A549 (cell line): ENCODE results near the gene ACTG1. TPM values are rescaled to one million over a fixed set of nuclear protein-coding genes. Genes with fewer than 3 reads are reported as not detected.

Experiments
- ATAC-seq, 2 experiments: fragments of 200-7000 bp in 1 of 2; fragments of >200 bp in 1 of 2; cut with Nextera tagmentation in 1 of 2; cut with Tn5 transposase in 1 of 2; 3 replicates each; pipeline versions ENCODE4 v1.8.0 to v1.9.1; 2018 to 2020; ENCODE audit warnings: mild to moderate bottlenecking in 1 of 2, moderate library complexity in 1 of 2
- CTCF ChIA-PET: fragments of 300-600 bp; sonication (Branson Sonifier 250); formaldehyde crosslinking; extraction: SDS; loops from one replicate; lab custom pipeline; 2021; ENCODE audit warnings: antibody characterized with exemption, inconsistent platforms; lab: Yijun Ruan, JAX
- POLR2A ChIA-PET: fragments of 350-600 bp; formaldehyde crosslinking; extraction: SDS; loops from one replicate; lab custom pipeline; 2021; ENCODE audit warnings: antibody characterized with exemption, inconsistent platforms; lab: Yijun Ruan, JAX
- DNase-seq, 2 experiments: peaks; one replicate each; pipeline versions ENCODE4 v3.0.0 to v3.0.0-alpha.2; 2011 to 2016; ENCODE audit warnings: low read depth in 1 of 2, low spot score in 1 of 2
- FAIRE-seq: peaks from 2 replicates; lab custom pipeline; 2011; peaks lifted over from hg19 to GRCh38; lab: Jason Lieb, UNC
- H3K27ac ChIP-seq, 2 experiments: fragments of >200 bp; sonication (Bioruptor Twin); formaldehyde crosslinking; 3 replicates each; pipeline ENCODE4 v1.5.1; 2016 to 2017
- H3K4me1 ChIP-seq: fragments of >200 bp; sonication (Bioruptor Twin); formaldehyde crosslinking; 3 replicates; pipeline ENCODE4 v1.6.1; 2016
- H3K4me2 ChIP-seq: fragments of >200 bp; sonication (Bioruptor Twin); formaldehyde crosslinking; 3 replicates; pipeline ENCODE4 v1.6.1; 2016
- H3K4me3 ChIP-seq: fragments of >200 bp; sonication (Bioruptor Twin); formaldehyde crosslinking; 3 replicates; pipeline ENCODE4 v1.5.1; 2016
- H3K9me3 ChIP-seq: fragments of >200 bp; sonication (Bioruptor Twin); formaldehyde crosslinking; 3 replicates; pipeline ENCODE4 v1.6.1; 2016
- BCL3 ChIP-seq: fragments of >200 bp; sonication (Bioruptor Twin); formaldehyde crosslinking; IDR thresholded peaks from 3 replicates; pipeline ENCODE4 v1.6.1; 2016
- CBX8 ChIP-seq: fragments of 200-600 bp; sonication (generic); IDR thresholded peaks from 2 replicates; pipeline ENCODE4 v1.6.1; 2016
- CEBPB ChIP-seq, 2 experiments: fragments of >200 bp in 1 of 2; sonication (Bioruptor Twin) in 1 of 2; formaldehyde crosslinking in 1 of 2; IDR thresholded peaks; 2 replicates each; pipeline ENCODE4 v1.6.1; 2012 to 2016
- ELK1 ChIP-seq: fragments of 150-350 bp; IDR thresholded peaks from 2 replicates; pipeline ENCODE4 v1.6.1; 2014; ENCODE audit warnings: low read depth, mild to moderate bottlenecking, low read length
- ESRRA ChIP-seq: fragments of 150-350 bp; IDR thresholded peaks from 2 replicates; pipeline ENCODE4 v1.6.1; 2014; ENCODE audit warnings: mild to moderate bottlenecking, low read length, borderline replicate concordance
- FOSB ChIP-seq: fragments of 250-450 bp; sonication (Bioruptor Pico); IDR thresholded peaks from 2 replicates; pipeline ENCODE4 v1.5.0; 2020; ENCODE audit warnings: mild to moderate bottlenecking, moderate library complexity
- FOXS1 ChIP-seq: fragments of 250-450 bp; sonication (Bioruptor Pico); IDR thresholded peaks from 2 replicates; pipeline ENCODE4 v1.5.0; 2020; ENCODE audit warnings: mild to moderate bottlenecking, moderate library complexity
- HDAC2 ChIP-seq: fragments of 200-600 bp; sonication (generic); IDR thresholded peaks from 2 replicates; pipeline ENCODE4 v1.6.1; 2016
- HEYL ChIP-seq: fragments of 250-450 bp; sonication (Bioruptor Pico); IDR thresholded peaks from 2 replicates; pipeline ENCODE4 v1.8.0; 2021; ENCODE audit warnings: mild to moderate bottlenecking, moderate library complexity
- HOXA7 ChIP-seq: fragments of 250-450 bp; sonication (Bioruptor Pico); IDR thresholded peaks from 2 replicates; pipeline ENCODE4 v1.5.0; 2020; ENCODE audit warnings: mild to moderate bottlenecking, moderate library complexity
- JUN ChIP-seq, 2 experiments: fragments of >200 bp; sonication (Bioruptor Twin); formaldehyde crosslinking; IDR thresholded peaks; 2 replicates in 1 of 2; 3 replicates in 1 of 2; pipeline ENCODE4 v1.6.1; 2016 to 2017
- KDM1A ChIP-seq: fragments of 200-600 bp; sonication (generic); IDR thresholded peaks from 2 replicates; pipeline ENCODE4 v1.6.1; 2016; ENCODE audit warnings: low read depth, mild to moderate bottlenecking
- KDM5A ChIP-seq: fragments of 200-600 bp; sonication (generic); IDR thresholded peaks from 2 replicates; pipeline ENCODE4 v1.6.1; 2016; ENCODE audit warnings: antibody characterized with exemption, mild to moderate bottlenecking
- MAFK ChIP-seq: fragments of 450-650 bp; IDR thresholded peaks from 2 replicates; pipeline ENCODE4 v1.6.1; 2014; ENCODE audit not compliant: partially characterized antibody
- MYC ChIP-seq: IDR thresholded peaks from 2 replicates; pipeline ENCODE4 v1.6.1; 2012; ENCODE audit warnings: mild to moderate bottlenecking, inconsistent platforms, low read length, improper control_type of control experiment, borderline replicate concordance
- NPAS2 ChIP-seq: fragments of 250-450 bp; sonication (Bioruptor Pico); IDR thresholded peaks from 2 replicates; pipeline ENCODE4 v1.8.0; 2022; ENCODE audit warnings: mild to moderate bottlenecking, moderate library complexity, borderline replicate concordance
- POLR2A ChIP-seq: IDR thresholded peaks from 2 replicates; pipeline ENCODE4 v1.6.1; 2012; ENCODE audit warnings: mild to moderate bottlenecking, low read length
- POLR2AphosphoS2 ChIP-seq: conservative IDR thresholded peaks from 2 replicates; pipeline ENCODE4 v1.6.1; 2012; ENCODE audit warnings: low read length, improper control_type of control experiment, inconsistent platforms
- RARB ChIP-seq: fragments of 250-450 bp; sonication (Bioruptor Pico); IDR thresholded peaks from 2 replicates; pipeline ENCODE4 v1.8.0; 2021; ENCODE audit warnings: mild to moderate bottlenecking, moderate library complexity
- RFX5 ChIP-seq: fragments of 450-650 bp; IDR thresholded peaks from 2 replicates; pipeline ENCODE4 v1.7.1; 2014; ENCODE audit warnings: antibody characterized with exemption, mild to moderate bottlenecking, moderate library complexity
- SMC3 ChIP-seq: fragments of >200 bp; sonication (Bioruptor Twin); formaldehyde crosslinking; IDR thresholded peaks from 3 replicates; pipeline ENCODE4 v1.6.1; 2018; ENCODE audit warnings: inconsistent platforms
- SREBF2 ChIP-seq: fragments of 450-650 bp; IDR thresholded peaks from 2 replicates; pipeline ENCODE4 v1.6.1; 2014; ENCODE audit warnings: mild to moderate bottlenecking, moderate library complexity
- TFCP2L1 ChIP-seq: fragments of 250-450 bp; sonication (Bioruptor Pico); IDR thresholded peaks from 2 replicates; pipeline ENCODE4 v1.5.0; 2021; ENCODE audit warnings: mild to moderate bottlenecking
- TP53 ChIP-seq: fragments of 250-450 bp; sonication (Bioruptor Pico); IDR thresholded peaks from 2 replicates; pipeline ENCODE4 v1.5.0; 2021; ENCODE audit warnings: mild to moderate bottlenecking, moderate library complexity
- USF2 ChIP-seq: fragments of 450-650 bp; IDR thresholded peaks from 2 replicates; pipeline ENCODE4 v1.6.1; 2014; ENCODE audit warnings: antibody characterized with exemption
- ZC3H11A ChIP-seq: fragments of 450-650 bp; IDR thresholded peaks from 2 replicates; pipeline ENCODE4 v1.6.1; 2014; ENCODE audit warnings: antibody characterized with exemption, mild to moderate bottlenecking
- ZFP36 ChIP-seq: fragments of 450-650 bp; IDR thresholded peaks from 2 replicates; pipeline ENCODE4 v1.6.1; 2014; ENCODE audit warnings: borderline replicate concordance; ENCODE audit not compliant: partially characterized antibody
- ZNF302 ChIP-seq: fragments of 250-450 bp; sonication (Bioruptor Pico); IDR thresholded peaks from 2 replicates; pipeline ENCODE4 v1.9.0; 2021; ENCODE audit warnings: inconsistent platforms, mild to moderate bottlenecking, moderate library complexity
- WGBS: methylation state at CpG from one replicate; pipeline ENCODE4 v1.1.6; 2017; ENCODE audit errors: missing lambda C conversion rate; 5-methylcytosine and 5-hydroxymethylcytosine counted together
- polyA plus RNA-seq, 4 experiments: library from polyadenylated mRNA; depleted of rRNA in 3 of 4; stranded (reverse); fragments of >200 nt; fragmentation: RNase III in 1 of 4; extraction: RNeasy Plus Mini Kit Qiagen cat#74134 plus additional on column Dnase treatment in 1 of 4; gene quantifications; 2 replicates in 3 of 4; 3 replicates in 1 of 4; pipeline ENCODE4 v1.2.3, GENCODE V29; 2011 to 2017
- TF ChIP-seq, protein P1 (sequence below): fragments of 250-450 bp; sonication (Bioruptor Pico); IDR thresholded peaks from 2 replicates; pipeline ENCODE4 v1.5.0; 2020; ENCODE audit warnings: low read depth, mild to moderate bottlenecking, moderate library complexity
- TF ChIP-seq, protein P2 (sequence below): fragments of >200 bp; sonication (Bioruptor Twin); formaldehyde crosslinking; IDR thresholded peaks from 3 replicates; pipeline ENCODE4 v1.5.1; 2016
- TF ChIP-seq, protein P3 (sequence below): IDR thresholded peaks from 2 replicates; pipeline ENCODE4 v1.6.1; 2012
- TF ChIP-seq, protein P4 (sequence below): IDR thresholded peaks from 2 replicates; pipeline ENCODE4 v1.6.1; 2012; ENCODE audit warnings: low read depth, borderline replicate concordance

Gene ACTG1
- polyA plus RNA-seq, 2 of the 4 experiments (the other 2 are of a cell fraction) = 2,042 to 7,263 TPM

- no peak for FAIRE-seq
- POLR2A ChIA-PET = interaction anchor here (0.9 to 1.4 kb wide), 4 partner anchors 27 to 221 kb away, joined by 3 to 4 read pairs (median 3); partner anchors contain the start of gene SLC38A10
- CTCF ChIA-PET = interaction anchor here (0.8 to 4.7 kb wide), 4 partner anchors 32 to 224 kb away, joined by 3 to 30 read pairs (median 12); no protein-coding TSS in a partner anchor
These were observed 3.0 kb upstream of the ACTG1 start for GRCh38 chr17:81515530-81516041.

GRCh38 chr17:81514739-81515529 lies 2.3 kb upstream of the ACTG1 start:
- ChIA-PET CTCF (interaction anchor here (0.6 to 4.7 kb wide), 4 partner anchors 13 to 86 kb away, joined by 3 to 30 read pairs (median 11); no protein-coding TSS in a partner anchor), POLR2A (interaction anchor here (0.9 to 1.4 kb wide), 5 partner anchors 26 to 220 kb away, joined by 3 to 4 read pairs (median 3); partner anchors contain the start of gene SLC38A10)
- Histone ChIP-seq H3K9me3 (no peaks in the 10 kb centered on the region), H3K27ac (peak overlapping the region; percentile 99), H3K4me2 (peak overlapping the region; percentile 87), H3K4me1 (peaks cover 38% of the 10 kb centered on the region), H3K4me3 (peak overlapping the region; percentile 83)
- 0% methylated on average over 16 of the region's 82 CpGs for WGBS
- DNase-seq (peak; percentile 75 to 86), ATAC-seq (peak; percentile 11 to 21), FAIRE-seq (no peak)
- peak; percentile 55; the same call in 1 of the 2 replicates for TF ChIP-seq TFCP2L1 (CRISPR knock-in tag)
- TF ChIP-seq TP53 = 0 out of 2 replicates have a peak, but pooled peaks have one; percentile 65
- no peak for TF ChIP-seq FOXS1 (CRISPR knock-in tag)
- TF ChIP-seq POLR2A = peak; percentile 47
- no peak for TF ChIP-seq KDM1A
- TF ChIP-seq SMC3 = no peak
- TF ChIP-seq, protein P1, sequence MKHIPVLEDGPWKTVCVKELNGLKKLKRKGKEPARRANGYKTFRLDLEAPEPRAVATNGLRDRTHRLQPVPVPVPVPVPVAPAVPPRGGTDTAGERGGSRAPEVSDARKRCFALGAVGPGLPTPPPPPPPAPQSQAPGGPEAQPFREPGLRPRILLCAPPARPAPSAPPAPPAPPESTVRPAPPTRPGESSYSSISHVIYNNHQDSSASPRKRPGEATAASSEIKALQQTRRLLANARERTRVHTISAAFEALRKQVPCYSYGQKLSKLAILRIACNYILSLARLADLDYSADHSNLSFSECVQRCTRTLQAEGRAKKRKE (CRISPR knock-in tag) = no peak
- no peak for TF ChIP-seq HEYL (CRISPR knock-in tag)
- TF ChIP-seq, protein P2, sequence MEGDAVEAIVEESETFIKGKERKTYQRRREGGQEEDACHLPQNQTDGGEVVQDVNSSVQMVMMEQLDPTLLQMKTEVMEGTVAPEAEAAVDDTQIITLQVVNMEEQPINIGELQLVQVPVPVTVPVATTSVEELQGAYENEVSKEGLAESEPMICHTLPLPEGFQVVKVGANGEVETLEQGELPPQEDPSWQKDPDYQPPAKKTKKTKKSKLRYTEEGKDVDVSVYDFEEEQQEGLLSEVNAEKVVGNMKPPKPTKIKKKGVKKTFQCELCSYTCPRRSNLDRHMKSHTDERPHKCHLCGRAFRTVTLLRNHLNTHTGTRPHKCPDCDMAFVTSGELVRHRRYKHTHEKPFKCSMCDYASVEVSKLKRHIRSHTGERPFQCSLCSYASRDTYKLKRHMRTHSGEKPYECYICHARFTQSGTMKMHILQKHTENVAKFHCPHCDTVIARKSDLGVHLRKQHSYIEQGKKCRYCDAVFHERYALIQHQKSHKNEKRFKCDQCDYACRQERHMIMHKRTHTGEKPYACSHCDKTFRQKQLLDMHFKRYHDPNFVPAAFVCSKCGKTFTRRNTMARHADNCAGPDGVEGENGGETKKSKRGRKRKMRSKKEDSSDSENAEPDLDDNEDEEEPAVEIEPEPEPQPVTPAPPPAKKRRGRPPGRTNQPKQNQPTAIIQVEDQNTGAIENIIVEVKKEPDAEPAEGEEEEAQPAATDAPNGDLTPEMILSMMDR = no peak
- TF ChIP-seq KDM5A = no peak
- TF ChIP-seq ZNF302 = no peak
- peak; percentile 91 for TF ChIP-seq MYC
- TF ChIP-seq ZC3H11A = no peak
- no peak; the same call in 1 of the 2 replicates for TF ChIP-seq POLR2AphosphoS2
- no peak for TF ChIP-seq ESRRA
- no peak for TF ChIP-seq RFX5
- no peak for TF ChIP-seq RARB (CRISPR knock-in tag)
- no peak for TF ChIP-seq SREBF2
- TF ChIP-seq, protein P3, sequence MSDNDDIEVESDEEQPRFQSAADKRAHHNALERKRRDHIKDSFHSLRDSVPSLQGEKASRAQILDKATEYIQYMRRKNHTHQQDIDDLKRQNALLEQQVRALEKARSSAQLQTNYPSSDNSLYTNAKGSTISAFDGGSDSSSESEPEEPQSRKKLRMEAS = peak; percentile 89
- no peak for TF ChIP-seq CEBPB (IDR thresholded peaks at IDR 0.05)
- 0 out of 3 replicates have a peak, but pooled peaks have one; percentile 18 for TF ChIP-seq BCL3
- TF ChIP-seq FOSB (CRISPR knock-in tag) = no peak
- no peak for TF ChIP-seq CBX8
- no peak for TF ChIP-seq ELK1
- no peak for TF ChIP-seq USF2
- no peak for TF ChIP-seq MAFK
- no peak for TF ChIP-seq NPAS2 (CRISPR knock-in tag)

More at GRCh38 chr17:81515530-81516041, 3.0 kb upstream of the ACTG1 start:
- H3K4me2 ChIP-seq = peak overlapping the region; percentile 87
- no peak for DNase-seq
- 64% methylated on average over 19 of the region's 19 CpGs for WGBS
- peak overlapping the region; percentile 83 for H3K4me3 ChIP-seq
- H3K9me3 ChIP-seq = no peaks in the 10 kb centered on the region
- ATAC-seq = no peak
- no peak for TF ChIP-seq RARB (CRISPR knock-in tag)
- TF ChIP-seq JUN (IDR thresholded peaks at IDR 0.05) = no peak
- no peak for TF ChIP-seq FOXS1 (CRISPR knock-in tag)
- TF ChIP-seq ZFP36 = no peak
- TF ChIP-seq, protein P4, sequence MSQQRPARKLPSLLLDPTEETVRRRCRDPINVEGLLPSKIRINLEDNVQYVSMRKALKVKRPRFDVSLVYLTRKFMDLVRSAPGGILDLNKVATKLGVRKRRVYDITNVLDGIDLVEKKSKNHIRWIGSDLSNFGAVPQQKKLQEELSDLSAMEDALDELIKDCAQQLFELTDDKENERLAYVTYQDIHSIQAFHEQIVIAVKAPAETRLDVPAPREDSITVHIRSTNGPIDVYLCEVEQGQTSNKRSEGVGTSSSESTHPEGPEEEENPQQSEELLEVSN = no peak
- no peak for TF ChIP-seq HOXA7 (CRISPR knock-in tag)
- 0 out of 2 replicates have a peak, but pooled peaks have one; percentile 48 for TF ChIP-seq HDAC2
- peak overlapping the region; percentile 99 for H3K27ac ChIP-seq
- H3K4me1 ChIP-seq = peaks cover 43% of the 10 kb centered on the region
